Neural cell (in vitro differentiated cells): Measurements from ENCODE around the gene MINDY4B.

ENCODE experiments used
- CTCF ChIP-seq: fragments of 450-650 bp; IDR thresholded peaks from 2 replicates; pipeline ENCODE4 v1.5.1; 2014; ENCODE audit warnings: antibody characterized with exemption, mild to moderate bottlenecking, moderate library complexity; ENCODE audit not compliant: poor library complexity, severe bottlenecking
- EP300 ChIP-seq: fragments of 450-650 bp; conservative IDR thresholded peaks from 2 replicates; pipeline ENCODE4 v1.6.1; 2014; ENCODE audit warnings: antibody characterized with exemption, mild to moderate bottlenecking, moderate library complexity; ENCODE audit not compliant: poor library complexity, severe bottlenecking
- EZH2 ChIP-seq: fragments of 200-600, 300-800 bp; shearing (Covaris generic), sonication (generic); IDR thresholded peaks from 2 replicates; pipeline ENCODE4 v1.6.1; 2014; ENCODE audit warnings: antibody characterized with exemption, low read length, borderline replicate concordance, mild to moderate bottlenecking; ENCODE audit not compliant: insufficient read depth, poor library complexity, severe bottlenecking
- MXI1 ChIP-seq: fragments of 450-650 bp; conservative IDR thresholded peaks from 2 replicates; pipeline ENCODE4 v1.6.1; 2014; ENCODE audit warnings: antibody characterized with exemption, mild to moderate bottlenecking; ENCODE audit not compliant: poor library complexity, severe bottlenecking
- POLR2AphosphoS5 ChIP-seq: IDR thresholded peaks from 2 replicates; pipeline ENCODE4 v1.6.1; 2012
- RAD21 ChIP-seq: fragments of 450-650 bp; conservative IDR thresholded peaks from 2 replicates; pipeline ENCODE4 v1.6.1; 2014; ENCODE audit warnings: antibody characterized with exemption, mild to moderate bottlenecking, moderate library complexity
- REST ChIP-seq: IDR thresholded peaks from 2 replicates; pipeline ENCODE4 v1.6.1; 2012; ENCODE audit warnings: borderline replicate concordance
- SMC3 ChIP-seq: fragments of 450-650 bp; conservative IDR thresholded peaks from 2 replicates; pipeline ENCODE4 v1.6.1; 2014; ENCODE audit warnings: antibody characterized with exemption, mild to moderate bottlenecking, moderate library complexity; ENCODE audit not compliant: poor library complexity
- TAF1 ChIP-seq: IDR thresholded peaks from 2 replicates; pipeline ENCODE4 v1.6.1; 2012; ENCODE audit warnings: low read depth

- TF ChIP-seq EZH2 (no peak), TAF1 (no peak), EP300 (no peak), CTCF (no peak), REST (no peak), POLR2AphosphoS5 (no peak), RAD21 (no peak), SMC3 (no peak), MXI1 (no peak)
Observed at GRCh38 chr3:150823277-150823676, 82.0 kb downstream of the MINDY4B start.
